IPS DF 19.7 (cell line): Measurements from ENCODE around the gene AMOT.

Experiments
- DNase-seq: peaks from one replicate; pipeline ENCODE4 v3.0.0-alpha.2; 2013; ENCODE audit warnings: low read depth, low spot score

Gene AMOT

DNA sequence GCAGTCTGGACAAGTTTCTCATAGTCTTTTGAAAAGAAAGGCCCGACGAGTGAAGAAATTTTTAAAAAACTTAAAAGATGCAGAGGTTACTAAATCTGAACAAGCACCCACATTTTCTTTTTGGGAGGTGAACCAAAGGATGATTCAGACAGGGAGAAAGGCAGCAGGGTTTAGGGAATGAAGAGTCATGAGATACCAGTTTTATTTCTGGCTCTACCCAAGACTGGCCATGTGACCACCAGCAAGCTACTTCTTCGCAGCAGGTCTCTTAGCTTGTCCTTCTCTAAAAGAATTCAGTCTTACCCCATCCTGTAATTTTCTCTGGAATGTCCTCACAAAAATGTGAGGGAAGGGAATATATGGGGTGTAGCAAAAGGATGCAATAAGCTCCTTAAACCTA is 37.6 kb downstream of the AMOT start:
- no peak for DNase-seq

DNA sequence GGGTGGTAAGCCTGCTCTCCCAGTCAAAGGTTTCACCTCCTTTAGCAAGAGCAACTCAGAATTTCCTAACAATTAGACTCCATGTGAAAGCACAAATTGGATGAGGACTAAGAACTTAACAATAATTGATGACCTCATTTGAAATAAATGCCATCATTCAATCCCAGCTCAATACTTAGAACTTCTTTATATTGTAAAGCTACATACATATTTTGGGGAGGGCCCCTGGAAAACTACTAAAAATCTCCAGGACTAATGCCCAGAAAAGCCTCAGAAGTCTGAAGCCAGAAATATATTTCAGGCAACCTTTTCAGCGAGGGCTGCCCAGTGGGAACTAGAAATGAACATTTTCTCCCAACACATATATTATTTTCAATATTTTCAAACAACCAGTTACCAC is 38.1 kb downstream of the AMOT start:
- DNase-seq = no peak

DNA sequence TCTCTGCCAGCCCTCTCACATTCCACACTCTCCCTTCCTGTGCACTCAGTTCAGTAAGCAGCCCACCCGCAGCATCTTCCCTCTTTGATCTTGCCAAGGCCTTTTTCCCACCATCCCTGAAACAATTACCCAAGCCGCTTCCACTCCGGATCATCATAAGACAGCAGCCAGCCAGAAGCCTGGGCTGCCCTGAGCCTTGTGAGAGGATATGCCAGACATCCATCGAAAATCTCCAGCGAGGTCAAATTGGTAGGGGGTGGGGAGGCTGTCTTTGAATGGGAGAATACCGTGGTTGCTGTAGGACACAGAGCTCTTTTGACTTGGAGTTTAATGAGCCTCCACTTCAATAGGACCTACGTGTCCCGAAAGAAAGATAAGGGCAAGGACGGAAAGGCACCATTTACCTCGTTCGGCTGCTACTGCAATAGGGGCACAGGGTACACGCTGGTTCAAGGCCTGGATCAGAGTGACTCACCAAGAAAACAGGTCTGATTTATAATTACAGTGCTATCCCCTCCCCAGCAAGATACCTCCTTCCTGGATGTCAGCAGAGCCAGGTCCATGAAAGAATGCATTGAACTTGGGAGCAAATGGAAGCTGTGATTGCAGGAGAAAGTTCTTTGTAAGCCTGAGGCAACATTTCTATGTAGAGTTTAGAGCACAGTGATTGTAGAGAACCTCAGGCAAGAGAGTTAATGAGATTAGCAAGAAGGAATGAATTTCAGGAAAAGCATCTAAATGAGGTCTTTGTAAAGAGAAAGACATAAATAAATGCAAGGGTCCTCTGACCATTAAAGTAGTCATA is 39.5 kb downstream of the AMOT start:
- DNase-seq = no peak

DNA sequence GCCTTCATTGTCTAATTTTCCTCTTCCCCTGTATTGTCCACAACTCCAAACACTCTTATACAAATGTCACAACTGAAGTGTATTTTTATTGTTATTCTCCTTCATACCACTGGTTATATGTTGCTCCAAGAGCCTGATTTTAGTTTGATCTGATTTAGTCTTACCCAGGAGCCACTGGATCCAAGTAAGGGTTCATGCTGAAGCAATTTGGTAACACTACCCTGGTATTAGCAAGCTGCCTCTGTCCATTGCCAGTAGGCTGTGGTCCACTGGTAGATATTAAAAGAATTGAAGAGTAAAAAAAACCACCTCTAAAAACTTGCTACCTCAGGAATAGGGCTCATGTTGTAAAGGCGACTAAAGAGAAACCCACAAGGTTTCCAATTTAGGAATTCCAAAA is 41.2 kb downstream of the AMOT start:
- no peak for DNase-seq

DNA sequence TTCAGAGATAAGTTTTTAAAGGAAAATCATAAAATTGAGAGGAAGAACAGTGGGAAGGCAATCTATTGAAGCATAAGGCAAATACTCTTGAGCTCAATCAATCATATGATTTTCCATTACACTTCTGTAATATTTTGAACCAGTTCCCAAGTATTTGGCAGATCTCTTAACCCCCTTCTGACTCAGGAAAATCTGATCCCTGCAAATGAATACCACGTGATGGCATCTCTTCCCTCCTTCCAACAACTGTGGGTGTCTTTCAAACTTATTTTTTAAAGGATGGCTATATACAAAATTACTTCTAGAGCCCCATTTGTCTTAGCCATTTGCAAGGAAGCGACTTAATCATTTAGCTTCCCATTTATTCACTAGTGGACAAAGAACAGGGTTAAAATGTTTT is 41.9 kb downstream of the AMOT start:
- DNase-seq = no peak

DNA sequence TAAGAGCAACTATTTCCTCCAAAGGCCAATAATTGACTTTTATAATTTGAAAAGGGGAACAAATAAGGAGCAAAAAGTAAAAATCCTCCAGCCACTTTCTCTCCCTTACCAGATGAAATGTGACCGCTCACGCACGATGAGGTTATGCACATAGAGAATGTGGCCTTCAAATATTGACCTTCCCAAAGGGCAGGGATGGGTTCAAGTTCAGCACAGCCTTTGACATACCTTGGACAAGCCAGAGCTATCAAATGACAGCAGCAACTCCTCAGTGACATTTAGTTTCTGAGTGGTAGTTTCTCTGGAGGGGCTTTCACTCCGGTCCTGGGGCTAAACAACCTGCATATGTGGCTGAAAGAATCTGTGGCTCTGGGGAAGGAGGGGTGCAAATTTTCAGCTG is 50.7 kb downstream of the AMOT start:
- DNase-seq = no peak

DNA sequence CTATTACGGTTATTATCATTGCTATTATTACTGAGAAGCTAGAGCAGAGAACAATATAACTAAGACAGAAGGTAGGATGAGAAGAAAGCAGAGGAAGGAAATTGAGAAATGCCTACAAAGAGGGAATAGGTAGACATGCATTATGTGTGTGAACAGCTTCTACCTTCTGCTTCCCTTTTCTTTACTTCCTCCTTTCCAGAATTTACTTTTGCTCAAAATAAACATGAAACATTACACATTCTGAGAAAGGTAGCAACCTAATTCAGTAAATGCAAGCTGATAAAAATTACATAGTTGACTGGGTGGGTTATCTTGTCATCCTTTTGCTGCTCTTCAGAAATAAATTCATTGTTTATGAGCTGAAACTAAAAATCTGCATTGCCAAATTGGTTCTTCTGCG is 54.6 kb downstream of the AMOT start:
- no peak for DNase-seq

DNA sequence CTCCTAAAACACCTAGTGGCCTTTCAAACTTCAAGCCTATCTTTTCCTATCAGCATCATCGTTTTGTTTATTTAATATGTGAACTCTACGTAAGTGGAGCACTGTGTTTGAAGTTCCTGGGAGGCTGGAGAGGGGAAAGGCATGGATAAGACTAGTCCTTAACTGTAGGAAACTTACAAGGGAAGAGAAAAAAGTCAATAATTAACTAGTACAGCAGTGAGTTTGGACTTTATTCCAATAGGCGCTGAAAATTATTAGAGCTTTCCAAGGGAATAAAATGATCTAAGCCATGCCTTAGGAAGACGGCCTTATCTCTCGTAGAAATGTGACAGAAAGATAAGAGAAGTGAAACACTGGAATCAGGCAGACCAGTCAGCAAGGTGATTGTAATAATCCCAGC is 55.3 kb downstream of the AMOT start:
- DNase-seq = no peak

DNA sequence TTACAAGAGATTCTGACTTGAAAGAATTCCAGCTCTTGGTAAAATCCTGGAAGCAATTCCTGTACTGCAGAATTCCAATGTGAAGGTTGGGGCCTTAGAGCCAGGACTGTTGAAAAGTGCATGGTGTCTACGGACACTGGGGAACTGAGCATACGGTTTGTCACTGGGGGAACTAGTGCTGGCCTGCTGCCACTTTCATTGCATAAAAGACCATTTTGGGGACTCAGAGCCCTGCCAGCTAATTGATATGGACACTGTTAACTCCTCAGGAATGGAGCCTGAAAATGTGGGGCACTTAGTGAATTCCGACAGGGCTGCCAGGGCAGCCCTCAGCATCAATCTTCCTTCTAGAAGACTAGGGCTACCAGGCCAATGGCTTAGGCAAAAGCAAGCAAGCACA is 55.9 kb downstream of the AMOT start:
- no peak for DNase-seq

DNA sequence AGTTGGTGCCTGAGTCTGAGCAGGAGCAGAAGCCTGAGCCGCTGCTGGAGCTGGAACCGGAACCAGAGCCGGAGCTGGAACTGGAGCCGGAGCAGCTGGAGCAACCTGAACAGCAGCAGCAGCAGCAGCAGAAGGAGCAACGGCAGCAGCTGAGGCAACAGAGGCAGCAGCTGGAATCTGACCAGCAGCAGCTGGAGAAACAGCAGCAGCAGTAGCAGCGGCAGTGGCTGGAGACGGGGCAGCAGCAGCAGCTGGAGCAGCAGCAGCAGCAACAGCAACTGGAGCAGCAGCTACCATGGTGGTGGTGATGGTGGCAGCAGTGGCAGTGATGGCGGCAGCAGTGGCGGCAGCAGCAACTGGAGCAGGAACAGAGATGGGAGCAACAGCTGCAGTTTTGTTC is 61.5 kb downstream of the AMOT start:
- no peak for DNase-seq

DNA sequence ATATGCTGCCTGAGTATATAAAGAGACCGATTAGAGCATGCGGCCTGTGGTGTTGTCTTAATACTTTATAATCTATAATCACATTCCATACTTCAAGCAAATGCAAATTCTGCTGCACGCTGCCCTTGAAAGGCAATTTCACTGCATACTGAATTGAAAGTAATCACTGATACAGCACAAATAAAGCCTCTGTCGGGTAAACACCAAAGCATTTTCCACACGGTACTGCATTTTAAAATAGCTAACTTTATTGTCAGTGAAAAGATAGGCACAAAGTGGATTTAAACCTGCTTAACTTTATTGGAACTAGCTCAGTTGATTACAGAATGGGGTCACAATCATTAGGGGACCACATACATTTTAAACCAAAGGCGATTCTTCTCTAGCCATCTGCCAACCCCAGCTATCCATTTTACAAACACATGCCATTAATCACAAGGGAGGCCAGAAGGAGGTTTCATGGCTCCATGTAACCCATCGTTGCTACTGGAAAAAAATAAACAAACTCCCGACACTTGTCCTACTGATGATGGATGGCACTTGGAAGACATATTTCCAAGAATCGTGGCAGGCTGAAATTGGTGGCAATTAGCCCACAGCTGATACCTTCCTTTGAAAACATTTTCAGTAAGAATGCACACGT is 65.9 kb downstream of the AMOT start:
- no peak for DNase-seq

DNA sequence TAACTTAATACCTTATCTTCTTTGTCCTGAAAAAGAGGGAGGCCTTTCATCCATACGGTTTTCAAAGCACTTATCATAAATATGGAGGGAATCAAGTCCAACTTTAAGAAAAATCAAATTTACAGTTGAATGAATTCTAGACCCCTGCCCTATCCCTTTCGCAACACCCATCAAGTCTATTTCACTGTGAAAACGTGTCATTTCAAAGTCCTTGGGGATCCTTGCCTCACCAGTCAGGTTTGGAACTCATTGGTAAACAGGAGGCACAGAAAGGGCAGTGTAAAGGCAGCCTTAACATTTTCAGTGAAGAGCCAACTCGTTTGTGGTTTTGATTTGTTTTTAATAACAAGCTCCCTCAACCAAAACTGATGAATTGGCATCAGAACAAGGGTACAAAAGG is 66.5 kb downstream of the AMOT start:
- DNase-seq = no peak

DNA sequence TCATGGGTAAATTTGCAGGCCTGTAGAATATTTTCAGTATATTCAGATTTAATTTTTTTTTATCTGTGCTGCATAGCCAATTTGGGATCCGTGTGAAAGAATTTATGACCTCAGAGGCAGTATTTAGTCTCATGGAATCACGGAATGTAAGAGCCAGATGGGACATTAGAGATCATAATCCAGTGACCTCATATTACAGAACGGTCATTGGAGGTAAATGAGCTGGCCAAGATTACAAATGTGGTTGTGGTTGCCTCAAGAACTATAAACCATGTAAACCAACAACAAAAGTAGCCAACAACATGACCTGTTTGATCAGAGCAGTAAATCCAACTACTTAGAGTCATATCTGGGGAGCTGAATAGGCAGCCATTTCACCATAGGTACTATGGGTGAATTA is 71.6 kb downstream of the AMOT start:
- no peak for DNase-seq

DNA sequence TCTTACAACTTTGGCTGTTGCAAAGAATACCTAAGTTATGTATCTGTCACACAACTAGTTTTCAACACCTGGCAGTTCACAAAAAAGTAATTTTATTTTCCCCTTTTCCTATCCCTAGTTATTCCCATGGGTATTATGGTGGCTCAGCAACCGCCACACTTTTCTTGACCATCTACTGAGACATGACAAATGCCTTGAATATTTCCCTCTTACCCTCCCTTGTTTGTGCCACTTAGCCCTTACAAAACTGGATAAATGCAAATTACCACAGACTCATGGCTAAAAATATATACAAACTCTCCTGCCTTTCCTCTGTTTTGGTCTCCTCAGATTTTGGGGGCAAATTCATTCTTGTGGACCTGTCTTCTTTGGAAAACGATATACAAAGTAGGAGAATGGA is 72.1 kb downstream of the AMOT start:
- DNase-seq = no peak

DNA sequence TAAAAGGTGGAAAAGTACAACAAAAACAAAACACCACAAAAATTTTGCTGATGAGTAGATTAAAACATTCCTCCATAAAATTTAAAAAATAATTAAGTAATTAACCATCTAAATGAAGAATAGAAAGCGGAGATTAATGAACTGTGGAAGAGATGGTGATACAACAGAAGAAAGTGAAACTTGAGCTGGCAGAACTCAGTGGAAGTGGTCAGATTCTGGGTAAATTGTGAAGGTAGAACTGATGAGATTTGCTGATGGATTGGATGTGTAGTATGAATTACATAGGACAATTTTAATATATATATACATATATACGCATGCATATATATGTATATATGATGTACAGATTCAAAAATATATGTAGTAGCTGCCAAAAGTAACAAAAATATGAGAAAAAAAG is 73.9 kb downstream of the AMOT start:
- no peak for DNase-seq

DNA sequence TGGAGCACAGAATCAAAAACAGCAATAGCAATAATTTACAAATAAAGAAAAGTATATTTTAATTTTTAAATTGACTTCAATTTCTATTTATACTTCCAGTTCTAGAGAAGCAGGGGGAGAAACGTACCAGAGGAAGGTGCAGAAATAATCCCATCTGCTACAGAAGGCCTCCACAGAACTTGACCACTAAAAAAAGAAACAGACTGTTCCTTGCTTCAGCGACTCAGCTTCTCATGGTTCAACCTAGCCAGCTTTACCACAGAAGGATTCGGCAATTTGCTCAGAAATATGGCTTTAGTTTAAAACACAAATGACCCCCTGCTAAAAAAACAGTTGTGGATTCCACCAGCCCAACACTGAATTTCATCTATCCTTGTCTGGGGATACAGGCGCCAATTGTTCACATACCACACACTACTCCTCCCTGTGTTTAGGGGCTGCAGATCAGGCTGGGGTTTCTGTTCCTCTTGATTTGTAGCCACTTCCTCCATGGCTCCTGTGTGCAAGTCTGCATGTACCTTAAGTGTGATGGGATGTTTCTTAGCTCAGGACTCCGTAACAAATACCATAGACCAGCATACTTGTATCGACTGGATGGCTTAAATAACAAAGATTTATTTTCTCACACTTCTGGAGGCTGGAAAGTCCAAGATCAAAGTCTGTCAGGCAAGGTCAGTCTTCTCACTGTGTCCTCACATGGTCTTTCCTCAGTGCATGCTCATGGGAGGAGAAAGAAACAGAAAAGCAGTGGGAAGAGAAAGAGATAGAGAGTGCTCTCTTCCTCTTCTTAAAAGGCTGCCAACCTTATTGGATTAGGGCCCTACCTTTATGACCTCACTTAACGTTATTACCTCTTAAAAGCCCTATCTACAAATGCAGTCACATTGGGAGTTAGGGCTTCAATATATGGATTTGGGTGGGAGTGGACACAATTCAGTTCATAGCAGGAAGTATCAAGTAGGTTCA is 79.1 kb downstream of the AMOT start:
- no peak for DNase-seq

DNA sequence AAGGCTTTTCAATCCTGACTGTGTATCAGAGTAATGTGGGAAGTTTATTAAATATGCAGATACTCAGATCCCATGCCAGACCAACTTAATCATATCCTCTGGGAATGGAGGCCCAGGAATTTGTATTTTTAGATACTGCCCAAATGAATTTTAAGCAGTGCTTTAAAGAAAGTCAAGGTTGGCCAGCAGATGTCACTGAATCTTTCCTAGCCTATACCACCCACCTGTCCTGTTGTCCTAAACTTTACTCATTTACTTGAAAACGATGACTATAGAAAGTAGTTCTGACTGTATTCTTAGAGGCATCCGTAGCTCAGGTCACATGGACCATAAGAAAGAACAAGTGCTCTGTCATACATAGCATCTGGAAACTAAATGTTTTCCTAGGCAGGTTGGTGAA is 79.9 kb downstream of the AMOT start:
- DNase-seq = no peak

DNA sequence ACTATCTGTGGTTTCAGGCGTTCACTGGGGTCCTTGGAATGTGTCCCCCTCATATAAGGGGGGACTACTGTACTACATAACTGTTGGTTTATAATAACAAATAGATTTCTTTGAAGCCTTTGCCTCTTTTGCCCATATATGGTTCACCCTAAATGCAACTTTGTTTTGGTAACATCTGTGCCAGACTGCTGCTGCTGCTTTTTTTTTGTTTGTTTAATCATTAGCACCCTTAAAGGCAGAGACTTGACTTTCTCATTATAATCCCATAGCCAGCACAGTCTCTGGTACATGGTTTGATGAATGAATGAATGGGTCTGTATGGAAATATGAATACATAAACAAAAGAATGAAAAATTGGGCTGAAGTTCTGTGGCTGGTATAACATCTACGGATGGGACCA is 80.7 kb downstream of the AMOT start:
- no peak for DNase-seq

DNA sequence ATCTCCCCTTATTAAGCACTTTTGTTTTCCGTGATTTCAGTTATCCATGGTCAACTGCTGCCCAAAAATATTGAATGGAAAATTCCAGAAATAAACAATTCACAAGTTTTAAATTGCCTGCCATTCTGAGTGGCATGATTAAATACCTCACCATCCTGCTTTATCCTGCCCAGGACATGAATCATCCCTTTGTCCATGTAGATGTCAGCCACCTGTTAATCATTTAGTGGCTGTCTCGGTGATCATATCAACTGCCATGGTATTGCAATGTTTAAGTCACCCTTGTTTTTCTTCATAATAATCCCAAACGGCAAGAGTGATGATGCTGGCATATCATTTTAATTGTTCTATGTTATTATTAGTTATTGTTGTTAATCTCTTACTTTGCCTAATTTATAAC is 81.1 kb downstream of the AMOT start:
- no peak for DNase-seq

DNA sequence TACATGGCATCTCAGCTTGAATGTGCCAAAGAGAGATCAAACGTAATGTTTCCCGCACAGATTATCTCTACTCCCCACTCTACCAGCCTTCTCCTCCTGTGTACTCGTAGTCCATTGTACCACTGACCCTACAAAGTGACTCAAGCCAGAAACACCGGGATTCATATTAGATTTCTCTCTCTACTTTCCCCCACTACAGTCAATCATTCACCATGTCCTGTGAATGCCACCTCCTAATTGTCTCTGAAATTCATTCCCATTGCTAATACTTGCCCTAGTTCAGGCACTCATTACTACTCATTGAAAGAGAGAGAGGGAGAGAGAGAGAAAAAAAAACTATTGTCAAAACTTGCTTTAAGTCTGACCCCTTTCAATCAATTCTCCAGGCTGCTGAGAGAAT is 82.7 kb downstream of the AMOT start:
- DNase-seq = no peak

DNA sequence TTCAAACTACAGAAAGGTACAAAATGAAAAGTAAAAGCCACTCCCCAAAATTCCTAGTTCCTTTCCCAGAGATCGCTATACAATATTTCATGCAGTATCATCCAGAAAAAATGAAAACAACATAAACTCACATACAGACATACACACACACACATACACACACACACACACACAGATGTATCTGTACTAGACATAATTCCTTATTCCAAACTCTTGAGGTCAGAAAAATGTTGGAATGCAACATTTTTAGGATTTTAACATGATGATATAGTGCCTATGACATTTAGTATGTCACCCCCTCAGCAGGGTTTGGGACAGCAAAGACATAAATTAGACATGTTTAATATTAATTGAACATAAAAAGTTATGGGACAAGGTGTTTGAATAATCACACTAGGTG is 87.5 kb downstream of the AMOT start:
- DNase-seq = no peak

DNA sequence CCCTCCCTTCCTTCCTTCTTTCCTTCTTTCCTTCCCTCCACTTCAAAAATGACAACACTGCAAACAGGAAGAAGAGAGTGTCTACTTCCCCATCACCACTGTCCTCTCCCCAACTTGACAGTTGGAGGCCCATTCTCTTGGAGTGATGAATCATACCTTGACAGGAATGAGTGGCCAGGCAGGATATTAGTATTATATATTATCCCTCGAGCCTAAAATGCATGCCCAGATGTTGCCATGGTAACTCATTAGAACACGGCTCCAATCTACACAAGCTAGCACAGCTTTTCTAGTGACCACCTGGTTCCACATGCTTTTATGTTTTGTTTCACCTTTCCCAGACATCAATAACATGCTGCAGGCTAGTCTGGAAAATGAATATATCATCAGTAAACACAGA is 89.6 kb downstream of the AMOT start:
- no peak for DNase-seq
